Trophoblast cell (in vitro differentiated cells and primary cell): Measurements from ENCODE around the gene FATE1.

Experiments used
- DNase-seq, 2 donors: peaks; one replicate each; pipeline ENCODE4 v3.0.0-alpha.2; 2016
- H2AFZ ChIP-seq: 2 replicates; pipeline ENCODE4 v1.6.1; 2013; ENCODE audit warnings: low read length, moderate library complexity, mild to moderate bottlenecking; ENCODE audit not compliant: insufficient read depth, poor library complexity
- H2AK5ac ChIP-seq: 2 replicates; pipeline ENCODE4 v1.6.1; 2013; ENCODE audit warnings: mild to moderate bottlenecking, low read length
- H2BK120ac ChIP-seq: 2 replicates; pipeline ENCODE4 v1.6.1; 2013; ENCODE audit warnings: low read length, mild to moderate bottlenecking, moderate library complexity; ENCODE audit not compliant: insufficient read depth, poor library complexity
- H2BK12ac ChIP-seq: 2 replicates; pipeline ENCODE4 v1.6.1; 2013; ENCODE audit warnings: mild to moderate bottlenecking, low read length, moderate library complexity
- H2BK5ac ChIP-seq: 2 replicates; pipeline ENCODE4 v1.6.1; 2013; ENCODE audit warnings: low read length, low read depth, moderate library complexity, mild to moderate bottlenecking; ENCODE audit not compliant: poor library complexity
- H3K14ac ChIP-seq: 2 replicates; pipeline ENCODE4 v1.6.1; 2013; ENCODE audit warnings: mild to moderate bottlenecking, low read length
- H3K18ac ChIP-seq: 2 replicates; pipeline ENCODE4 v1.6.1; 2013; ENCODE audit warnings: mild to moderate bottlenecking, low read length
- H3K23ac ChIP-seq: 2 replicates; pipeline ENCODE4 v1.6.1; 2013; ENCODE audit warnings: low read length
- H3K27ac ChIP-seq: 2 replicates; pipeline ENCODE4 v1.5.1; 2013; ENCODE audit warnings: low read depth, mild to moderate bottlenecking, inconsistent platforms, low read length, moderate library complexity
- H3K27me3 ChIP-seq: 2 replicates; pipeline ENCODE4 v1.6.1; 2013; ENCODE audit warnings: inconsistent platforms, mild to moderate bottlenecking, low read length, moderate library complexity; ENCODE audit not compliant: insufficient read depth
- H3K36me3 ChIP-seq, 2 experiments: 1 replicate in 1 of 2; 2 replicates in 1 of 2; pipeline ENCODE4 v1.6.1; 2013; ENCODE audit warnings: low read length in 2 of 2, mild to moderate bottlenecking in 2 of 2, moderate library complexity in 1 of 2; ENCODE audit not compliant: insufficient read depth in 2 of 2, control insufficient read depth in 1 of 2
- H3K4ac ChIP-seq: 2 replicates; pipeline ENCODE4 v1.6.1; 2013; ENCODE audit warnings: low read depth, mild to moderate bottlenecking, low read length, moderate library complexity
- H3K4me1 ChIP-seq, 2 experiments: 1 replicate in 1 of 2; 2 replicates in 1 of 2; pipeline ENCODE4 v1.6.1; 2013; ENCODE audit warnings: low read length in 2 of 2, mild to moderate bottlenecking in 2 of 2, moderate library complexity in 1 of 2; ENCODE audit not compliant: insufficient read depth in 2 of 2, control insufficient read depth in 1 of 2
- H3K4me2 ChIP-seq: 2 replicates; pipeline ENCODE4 v1.6.1; 2013; ENCODE audit warnings: inconsistent platforms, mild to moderate bottlenecking, low read length, moderate library complexity
- H3K4me3 ChIP-seq: 2 replicates; pipeline ENCODE4 v1.5.1; 2013; ENCODE audit warnings: mild to moderate bottlenecking, low read depth, low read length, inconsistent platforms
- H3K79me1 ChIP-seq: one replicate; pipeline ENCODE4 v1.6.1; 2013; ENCODE audit warnings: low read length
- H3K79me2 ChIP-seq: 2 replicates; pipeline ENCODE4 v1.6.1; 2013; ENCODE audit warnings: low read length, mild to moderate bottlenecking; ENCODE audit not compliant: control insufficient read depth, insufficient read depth, poor library complexity
- H3K9ac ChIP-seq: 2 replicates; pipeline ENCODE4 v1.6.1; 2013; ENCODE audit warnings: mild to moderate bottlenecking, low read length
- H3K9me3 ChIP-seq: 2 replicates; pipeline ENCODE4 v1.6.1; 2013; ENCODE audit warnings: low read depth, mild to moderate bottlenecking, control low read depth, inconsistent platforms, low read length; ENCODE audit not compliant: insufficient read depth
- H4K12ac ChIP-seq: 2 replicates; pipeline ENCODE4 v1.6.1; 2013; ENCODE audit warnings: low read depth, mild to moderate bottlenecking, low read length, moderate library complexity
- H4K8ac ChIP-seq: 2 replicates; pipeline ENCODE4 v1.6.1; 2013; ENCODE audit warnings: low read depth, mild to moderate bottlenecking, low read length, moderate library complexity
- H4K91ac ChIP-seq: one replicate; pipeline ENCODE4 v1.6.1; 2013; ENCODE audit warnings: low read depth, mild to moderate bottlenecking, low read length, moderate library complexity
- WGBS: extraction: QIAGEN DNeasy Blood & Tissue Kit; methylation state at CpG from one replicate; pipeline ENCODE4 v1.1.7; 2013; ENCODE audit warnings: missing lambda C conversion rate; ENCODE audit not compliant: insufficient read length, insufficient coverage; ENCODE audit errors: extremely low coverage; 5-methylcytosine and 5-hydroxymethylcytosine counted together

The FATE1 gene

GRCh38 chrX:151704041-151704663 is 11.7 kb upstream of the FATE1 start:
- Histone ChIP-seq H3K27ac (no peak overlapping the region), H3K18ac (no peak overlapping the region), H3K23ac (no peak overlapping the region), H4K8ac (no peak overlapping the region), H4K91ac (no peak overlapping the region), H3K4me1 (no peaks in the 10 kb centered on the region), H4K12ac (no peak overlapping the region), H3K4ac (no peak overlapping the region), H2BK120ac (no peak overlapping the region), H3K4me3 (no peak overlapping the region), H2BK12ac (no peak overlapping the region), H3K9ac (no peak overlapping the region), H3K4me2 (no peak overlapping the region), H3K27me3 (no peaks in the 10 kb centered on the region), H3K9me3 (no peaks in the 10 kb centered on the region), H2AK5ac (no peak overlapping the region), H2BK5ac (no peak overlapping the region), H3K14ac (no peak overlapping the region), H3K36me3 (no peaks in the 10 kb centered on the region), H2AFZ (no peak overlapping the region), H3K79me2 (no peaks in the 10 kb centered on the region), H3K79me1 (no peaks in the 10 kb centered on the region)
- DNase-seq: no peak
- no CpG with 5 or more reads among the region's 13 CpGs for WGBS

DNA sequence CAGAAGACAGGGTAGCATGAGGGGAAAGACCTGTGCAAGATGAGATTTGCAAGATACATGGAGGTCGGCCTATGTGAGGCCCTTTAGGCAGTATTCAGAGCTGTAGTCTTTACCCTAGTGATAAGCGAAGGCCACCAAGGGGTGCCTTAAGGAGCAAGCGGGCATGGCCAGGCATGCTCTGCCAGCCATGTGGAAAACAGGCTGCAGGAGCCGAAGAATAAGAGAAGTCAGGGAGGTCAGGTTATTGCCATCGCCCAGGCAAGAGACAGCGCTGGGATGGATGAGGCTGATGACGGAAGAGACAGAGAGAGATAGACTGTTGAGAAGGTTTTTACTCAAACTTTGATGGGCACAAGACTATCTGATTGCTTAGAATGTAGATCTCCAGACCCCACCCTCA is 7.0 kb upstream of the FATE1 start:
- WGBS: no CpG with 5 or more reads among the region's 7 CpGs
- H4K12ac ChIP-seq: no peak overlapping the region
- no peak overlapping the region for H4K8ac ChIP-seq
- no peak overlapping the region for H2BK5ac ChIP-seq
- no peak overlapping the region for H3K4me3 ChIP-seq
- no peak overlapping the region for H3K4ac ChIP-seq
- H3K18ac ChIP-seq: no peak overlapping the region
- H3K4me1 ChIP-seq: no peaks in the 10 kb centered on the region
- H2AFZ ChIP-seq: no peak overlapping the region
- H3K14ac ChIP-seq: no peak overlapping the region
- no peak overlapping the region for H3K4me2 ChIP-seq
- no peak overlapping the region for H3K27ac ChIP-seq
- H4K91ac ChIP-seq: no peak overlapping the region
- H3K36me3 ChIP-seq: no peaks in the 10 kb centered on the region
- H2AK5ac ChIP-seq: no peak overlapping the region
- DNase-seq: no peak
- no peaks in the 10 kb centered on the region for H3K79me2 ChIP-seq
- H3K79me1 ChIP-seq: no peaks in the 10 kb centered on the region
- H2BK120ac ChIP-seq: no peak overlapping the region
- no peak overlapping the region for H2BK12ac ChIP-seq
- H3K27me3 ChIP-seq: no peaks in the 10 kb centered on the region
- H3K9ac ChIP-seq: no peak overlapping the region
- H3K9me3 ChIP-seq: no peaks in the 10 kb centered on the region
- no peak overlapping the region for H3K23ac ChIP-seq

- no peak overlapping the region for H3K14ac ChIP-seq
- H3K4me2 ChIP-seq: no peak overlapping the region
- H3K4ac ChIP-seq: no peak overlapping the region
- no peaks in the 10 kb centered on the region for H3K79me1 ChIP-seq
- no peak overlapping the region for H3K23ac ChIP-seq
- no peaks in the 10 kb centered on the region for H3K27me3 ChIP-seq
- H2BK120ac ChIP-seq: no peak overlapping the region
- no peak for DNase-seq
- WGBS: no CpG with 5 or more reads among the region's 2 CpGs
- no peaks in the 10 kb centered on the region for H3K79me2 ChIP-seq
- H3K18ac ChIP-seq: no peak overlapping the region
- H4K91ac ChIP-seq: no peak overlapping the region
- H2AK5ac ChIP-seq: no peak overlapping the region
- no peak overlapping the region for H4K8ac ChIP-seq
- no peak overlapping the region for H2BK5ac ChIP-seq
- no peak overlapping the region for H3K4me3 ChIP-seq
- H3K36me3 ChIP-seq: no peaks in the 10 kb centered on the region
- no peak overlapping the region for H2BK12ac ChIP-seq
- no peaks in the 10 kb centered on the region for H3K4me1 ChIP-seq
- no peaks in the 10 kb centered on the region for H3K9me3 ChIP-seq
- no peak overlapping the region for H3K27ac ChIP-seq
- no peak overlapping the region for H4K12ac ChIP-seq
- no peak overlapping the region for H3K9ac ChIP-seq
- H2AFZ ChIP-seq: no peak overlapping the region
Observed at GRCh38 chrX:151710457-151710856, 5.4 kb upstream of the FATE1 start.

DNA sequence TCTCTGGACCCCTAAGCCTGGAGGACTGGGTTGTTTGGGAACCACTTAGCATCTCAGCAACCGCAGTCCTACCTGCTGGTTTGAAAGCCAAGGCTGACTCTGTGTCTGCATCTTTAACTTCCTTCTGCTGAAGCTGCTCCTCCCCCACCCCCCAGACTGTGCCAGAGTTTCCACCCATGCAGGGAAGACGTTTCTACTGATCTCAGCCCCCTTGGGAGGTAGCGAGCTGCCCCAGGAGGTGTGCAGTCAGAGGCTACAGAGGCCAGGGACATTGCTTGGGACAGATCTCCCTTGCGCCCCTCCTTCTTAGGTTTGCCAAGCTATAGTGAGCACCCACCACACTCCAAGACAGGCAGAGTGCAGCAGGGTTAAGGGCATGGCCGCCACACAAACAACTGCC is 4.7 kb upstream of the FATE1 start:
- Histone ChIP-seq H3K14ac (no peak overlapping the region), H3K36me3 (no peaks in the 10 kb centered on the region), H2BK120ac (no peak overlapping the region), H3K23ac (no peak overlapping the region), H3K27me3 (no peaks in the 10 kb centered on the region), H3K9ac (no peak overlapping the region), H3K79me2 (no peaks in the 10 kb centered on the region), H3K18ac (no peak overlapping the region), H3K9me3 (no peaks in the 10 kb centered on the region), H3K27ac (no peak overlapping the region), H2AK5ac (no peak overlapping the region), H2BK12ac (no peak overlapping the region), H3K4me1 (no peaks in the 10 kb centered on the region), H4K8ac (no peak overlapping the region), H3K4me3 (no peak overlapping the region), H2AFZ (no peak overlapping the region), H2BK5ac (no peak overlapping the region), H3K4me2 (no peak overlapping the region), H3K4ac (no peak overlapping the region), H3K79me1 (no peaks in the 10 kb centered on the region), H4K91ac (no peak overlapping the region), H4K12ac (no peak overlapping the region)
- no peak for DNase-seq
- WGBS: no CpG with 5 or more reads among the region's 5 CpGs
